ENCODE results near the gene ZKSCAN5. TPM values are rescaled to one million over a fixed set of nuclear protein-coding genes. Genes with fewer than 3 reads are reported as not detected.

ZKSCAN5 gene
- total RNA-seq, 1 experiment from 2014 or later, result 15.5 TPM

- no peak for TF ChIP-seq SOX15 (CRISPR knock-in tag; IDR thresholded peaks at IDR 0.05)
- no peak for TF ChIP-seq ZNF396 (CRISPR knock-in tag; IDR thresholded peaks at IDR 0.05; ENCODE audit: borderline replicate concordance)
- no peak for TF ChIP-seq NFATC4 (CRISPR knock-in tag; IDR thresholded peaks at IDR 0.05)
- no peak for TF ChIP-seq NR1H2 (CRISPR knock-in tag; IDR thresholded peaks at IDR 0.05)
- TF ChIP-seq, protein P1, sequence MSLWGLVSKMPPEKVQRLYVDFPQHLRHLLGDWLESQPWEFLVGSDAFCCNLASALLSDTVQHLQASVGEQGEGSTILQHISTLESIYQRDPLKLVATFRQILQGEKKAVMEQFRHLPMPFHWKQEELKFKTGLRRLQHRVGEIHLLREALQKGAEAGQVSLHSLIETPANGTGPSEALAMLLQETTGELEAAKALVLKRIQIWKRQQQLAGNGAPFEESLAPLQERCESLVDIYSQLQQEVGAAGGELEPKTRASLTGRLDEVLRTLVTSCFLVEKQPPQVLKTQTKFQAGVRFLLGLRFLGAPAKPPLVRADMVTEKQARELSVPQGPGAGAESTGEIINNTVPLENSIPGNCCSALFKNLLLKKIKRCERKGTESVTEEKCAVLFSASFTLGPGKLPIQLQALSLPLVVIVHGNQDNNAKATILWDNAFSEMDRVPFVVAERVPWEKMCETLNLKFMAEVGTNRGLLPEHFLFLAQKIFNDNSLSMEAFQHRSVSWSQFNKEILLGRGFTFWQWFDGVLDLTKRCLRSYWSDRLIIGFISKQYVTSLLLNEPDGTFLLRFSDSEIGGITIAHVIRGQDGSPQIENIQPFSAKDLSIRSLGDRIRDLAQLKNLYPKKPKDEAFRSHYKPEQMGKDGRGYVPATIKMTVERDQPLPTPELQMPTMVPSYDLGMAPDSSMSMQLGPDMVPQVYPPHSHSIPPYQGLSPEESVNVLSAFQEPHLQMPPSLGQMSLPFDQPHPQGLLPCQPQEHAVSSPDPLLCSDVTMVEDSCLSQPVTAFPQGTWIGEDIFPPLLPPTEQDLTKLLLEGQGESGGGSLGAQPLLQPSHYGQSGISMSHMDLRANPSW (CRISPR knock-in tag; conservative IDR thresholded peaks at IDR 0.05; ENCODE audit: low read depth), result no peak
- 0 out of 2 replicates have a peak, but pooled peaks have one; percentile 88 for TF ChIP-seq MLX (CRISPR knock-in tag; IDR thresholded peaks at IDR 0.05)
- TF ChIP-seq FOXP4 (CRISPR knock-in tag; IDR thresholded peaks at IDR 0.05), result peak; percentile 59; the same call in 1 of the 2 replicates
- TF ChIP-seq, protein P2, sequence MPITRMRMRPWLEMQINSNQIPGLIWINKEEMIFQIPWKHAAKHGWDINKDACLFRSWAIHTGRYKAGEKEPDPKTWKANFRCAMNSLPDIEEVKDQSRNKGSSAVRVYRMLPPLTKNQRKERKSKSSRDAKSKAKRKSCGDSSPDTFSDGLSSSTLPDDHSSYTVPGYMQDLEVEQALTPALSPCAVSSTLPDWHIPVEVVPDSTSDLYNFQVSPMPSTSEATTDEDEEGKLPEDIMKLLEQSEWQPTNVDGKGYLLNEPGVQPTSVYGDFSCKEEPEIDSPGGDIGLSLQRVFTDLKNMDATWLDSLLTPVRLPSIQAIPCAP (CRISPR knock-in tag; IDR thresholded peaks at IDR 0.05), result 0 out of 2 replicates have a peak, but pooled peaks have one; percentile 17
- TF ChIP-seq MXD4 (CRISPR knock-in tag; IDR thresholded peaks at IDR 0.05; ENCODE audit: borderline replicate concordance), result no peak
- peak; percentile 79; the same call in 1 of the 2 replicates for TF ChIP-seq FOXK1 (CRISPR knock-in tag; IDR thresholded peaks at IDR 0.05)
These were observed 47.5 kb downstream of the ZKSCAN5 start, which contains the start of gene FAM200A (continued) for GRCh38 chr7:99551767-99552463.

DNA sequence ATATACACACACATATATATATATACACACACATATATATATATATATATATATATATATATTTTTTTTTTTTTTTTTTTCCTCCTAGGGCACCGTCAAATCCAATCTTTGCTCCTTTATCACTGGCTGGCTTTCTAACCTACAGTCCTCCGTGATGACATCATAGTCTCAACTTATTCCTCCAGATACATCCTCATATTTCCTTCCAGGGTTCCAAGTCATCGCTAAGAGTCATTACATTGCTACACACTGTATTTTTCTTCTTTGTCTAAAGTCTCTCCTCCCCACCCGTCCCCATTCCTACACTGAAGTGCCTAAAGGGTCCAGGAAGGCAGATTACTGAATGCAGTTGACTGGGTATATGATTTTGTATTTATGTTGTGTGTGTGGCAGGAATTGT lies 48.6 kb downstream of the ZKSCAN5 start:
- CTCF ChIA-PET, result no interaction called here
- ATAC-seq (no peak), DNase-seq (ENCODE audit: low spot score) (no peak)
- Mint-ChIP-seq H3K4me1 (peaks cover 13% of the 10 kb centered on the region), H3K27ac (no peak overlapping the region), H3K27me3 (ENCODE audit: low read depth) (no peaks in the 10 kb centered on the region), H3K9me3 (peaks cover 6% of the 10 kb centered on the region), H3K36me3 (peaks cover 12% of the 10 kb centered on the region), H3K4me3 (no peak overlapping the region; the same call in 1 of the 2 replicates)
- POLR2A ChIA-PET, result no interaction called here
- TF ChIP-seq ZNF423 (CRISPR knock-in tag; IDR thresholded peaks at IDR 0.05) (no peak), ZBTB21 (CRISPR knock-in tag; IDR thresholded peaks at IDR 0.05; ENCODE audit: borderline replicate concordance) (no peak), ZNF416 (CRISPR knock-in tag; IDR thresholded peaks at IDR 0.05) (no peak), TEAD4 (CRISPR knock-in tag; IDR thresholded peaks at IDR 0.05) (no peak), ZNF396 (CRISPR knock-in tag; IDR thresholded peaks at IDR 0.05; ENCODE audit: borderline replicate concordance) (no peak), USF1 (CRISPR knock-in tag; IDR thresholded peaks at IDR 0.05) (no peak), TP53 (CRISPR knock-in tag; IDR thresholded peaks at IDR 0.05) (no peak), MLX (CRISPR knock-in tag; IDR thresholded peaks at IDR 0.05) (no peak)
- TF ChIP-seq, protein P1 (CRISPR knock-in tag; conservative IDR thresholded peaks at IDR 0.05; ENCODE audit: low read depth), result no peak
- TF ChIP-seq, protein P3, sequence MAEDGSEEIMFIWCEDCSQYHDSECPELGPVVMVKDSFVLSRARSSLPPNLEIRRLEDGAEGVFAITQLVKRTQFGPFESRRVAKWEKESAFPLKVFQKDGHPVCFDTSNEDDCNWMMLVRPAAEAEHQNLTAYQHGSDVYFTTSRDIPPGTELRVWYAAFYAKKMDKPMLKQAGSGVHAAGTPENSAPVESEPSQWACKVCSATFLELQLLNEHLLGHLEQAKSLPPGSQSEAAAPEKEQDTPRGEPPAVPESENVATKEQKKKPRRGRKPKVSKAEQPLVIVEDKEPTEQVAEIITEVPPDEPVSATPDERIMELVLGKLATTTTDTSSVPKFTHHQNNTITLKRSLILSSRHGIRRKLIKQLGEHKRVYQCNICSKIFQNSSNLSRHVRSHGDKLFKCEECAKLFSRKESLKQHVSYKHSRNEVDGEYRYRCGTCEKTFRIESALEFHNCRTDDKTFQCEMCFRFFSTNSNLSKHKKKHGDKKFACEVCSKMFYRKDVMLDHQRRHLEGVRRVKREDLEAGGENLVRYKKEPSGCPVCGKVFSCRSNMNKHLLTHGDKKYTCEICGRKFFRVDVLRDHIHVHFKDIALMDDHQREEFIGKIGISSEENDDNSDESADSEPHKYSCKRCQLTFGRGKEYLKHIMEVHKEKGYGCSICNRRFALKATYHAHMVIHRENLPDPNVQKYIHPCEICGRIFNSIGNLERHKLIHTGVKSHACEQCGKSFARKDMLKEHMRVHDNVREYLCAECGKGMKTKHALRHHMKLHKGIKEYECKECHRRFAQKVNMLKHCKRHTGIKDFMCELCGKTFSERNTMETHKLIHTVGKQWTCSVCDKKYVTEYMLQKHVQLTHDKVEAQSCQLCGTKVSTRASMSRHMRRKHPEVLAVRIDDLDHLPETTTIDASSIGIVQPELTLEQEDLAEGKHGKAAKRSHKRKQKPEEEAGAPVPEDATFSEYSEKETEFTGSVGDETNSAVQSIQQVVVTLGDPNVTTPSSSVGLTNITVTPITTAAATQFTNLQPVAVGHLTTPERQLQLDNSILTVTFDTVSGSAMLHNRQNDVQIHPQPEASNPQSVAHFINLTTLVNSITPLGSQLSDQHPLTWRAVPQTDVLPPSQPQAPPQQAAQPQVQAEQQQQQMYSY (CRISPR knock-in tag; IDR thresholded peaks at IDR 0.05), result no peak
- TF ChIP-seq, protein P2 (CRISPR knock-in tag; IDR thresholded peaks at IDR 0.05), result no peak
